Measurements from ENCODE around the gene RASD2. TPM values are rescaled to one million over a fixed set of nuclear protein-coding genes. Genes with fewer than 3 reads are reported as not detected.
A peak's percentile ranks its signal among the peaks of the same experiment; 100 is the strongest.

Gene RASD2
- polyA plus RNA-seq, 1 donor from 2014 or later, result not detected

GRCh38 chr22:35586771-35587170 lies 46.1 kb downstream of the RASD2 start:
- Mint-ChIP-seq H3K4me1 (peaks cover 0 to 3% (median 0%) of the 10 kb centered on the region in 3 donors), H3K9me3 (no peaks in the 10 kb centered on the region), H3K4me3 (no peak overlapping the region), H3K27ac (no peak overlapping the region), H3K27me3 (peaks cover 3% of the 10 kb centered on the region), H3K36me3 (no peaks in the 10 kb centered on the region)

- H3K36me3 Mint-ChIP-seq, result no peaks in the 10 kb centered on the region
- H3K4me1 Mint-ChIP-seq, result peaks cover 0 to 3% (median 0%) of the 10 kb centered on the region in 3 donors
- no peak overlapping the region for H3K4me3 Mint-ChIP-seq
- peak overlapping the region in 1 of 3 donors; percentile 46 for H3K27ac Mint-ChIP-seq
- peaks cover 3% of the 10 kb centered on the region for H3K27me3 Mint-ChIP-seq
- H3K9me3 Mint-ChIP-seq, result no peaks in the 10 kb centered on the region
Measured at GRCh38 chr22:35587447-35587870, 46.8 kb downstream of the RASD2 start.

- H3K27ac Mint-ChIP-seq, result no peak overlapping the region
- peaks cover 0 to 3% (median 0%) of the 10 kb centered on the region in 3 donors for H3K4me1 Mint-ChIP-seq
- no peaks in the 10 kb centered on the region for H3K36me3 Mint-ChIP-seq
- H3K27me3 Mint-ChIP-seq, result peaks cover 3% of the 10 kb centered on the region
- H3K9me3 Mint-ChIP-seq, result no peaks in the 10 kb centered on the region
- no peak overlapping the region for H3K4me3 Mint-ChIP-seq
Measured at GRCh38 chr22:35587896-35588295, 47.3 kb downstream of the RASD2 start.

GRCh38 chr22:35589071-35589755 lies 48.6 kb downstream of the RASD2 start:
- no peak overlapping the region for H3K4me3 Mint-ChIP-seq

GRCh38 chr22:35589756-35590093 lies 49.1 kb downstream of the RASD2 start:
- H3K9me3 Mint-ChIP-seq, result no peaks in the 10 kb centered on the region
- H3K4me1 Mint-ChIP-seq, result no peaks in the 10 kb centered on the region
- no peak overlapping the region for H3K4me3 Mint-ChIP-seq
- H3K27ac Mint-ChIP-seq, result no peak overlapping the region
- H3K27me3 Mint-ChIP-seq, result peaks cover 6% of the 10 kb centered on the region
- H3K36me3 Mint-ChIP-seq, result no peaks in the 10 kb centered on the region

More at GRCh38 chr22:35589071-35589755, 48.6 kb downstream of the RASD2 start:
- no peaks in the 10 kb centered on the region for H3K36me3 Mint-ChIP-seq
- no peaks in the 10 kb centered on the region for H3K9me3 Mint-ChIP-seq
- no peak overlapping the region for H3K27ac Mint-ChIP-seq
- H3K27me3 Mint-ChIP-seq, result peaks cover 4% of the 10 kb centered on the region
- H3K4me1 Mint-ChIP-seq, result no peaks in the 10 kb centered on the region

- no peaks in the 10 kb centered on the region for H3K4me1 Mint-ChIP-seq
- no peaks in the 10 kb centered on the region for H3K36me3 Mint-ChIP-seq
- no peak overlapping the region for H3K4me3 Mint-ChIP-seq
- peaks cover 8% of the 10 kb centered on the region for H3K27me3 Mint-ChIP-seq
- H3K27ac Mint-ChIP-seq, result no peak overlapping the region
- no peaks in the 10 kb centered on the region for H3K9me3 Mint-ChIP-seq
Measured at GRCh38 chr22:35590634-35591295, 50.1 kb downstream of the RASD2 start.

GRCh38 chr22:35591714-35592417 lies 51.2 kb downstream of the RASD2 start:
- Mint-ChIP-seq H3K36me3 (no peaks in the 10 kb centered on the region), H3K27me3 (peaks cover 11% of the 10 kb centered on the region), H3K27ac (no peak overlapping the region), H3K4me3 (no peak overlapping the region), H3K9me3 (no peaks in the 10 kb centered on the region), H3K4me1 (no peaks in the 10 kb centered on the region)

GRCh38 chr22:35592418-35592967 lies 51.9 kb downstream of the RASD2 start:
- H3K27ac Mint-ChIP-seq, result no peak overlapping the region

GRCh38 chr22:35593071-35593890 lies 52.6 kb downstream of the RASD2 start:
- no peaks in the 10 kb centered on the region for H3K36me3 Mint-ChIP-seq
- H3K9me3 Mint-ChIP-seq, result no peaks in the 10 kb centered on the region
- no peaks in the 10 kb centered on the region for H3K4me1 Mint-ChIP-seq
- H3K27me3 Mint-ChIP-seq, result peaks cover 12% of the 10 kb centered on the region
- H3K4me3 Mint-ChIP-seq, result no peak overlapping the region
- H3K27ac Mint-ChIP-seq, result no peak overlapping the region

More at GRCh38 chr22:35592418-35592967, 51.9 kb downstream of the RASD2 start:
- H3K9me3 Mint-ChIP-seq, result no peaks in the 10 kb centered on the region
- H3K4me3 Mint-ChIP-seq, result no peak overlapping the region
- no peaks in the 10 kb centered on the region for H3K36me3 Mint-ChIP-seq
- peaks cover 11% of the 10 kb centered on the region for H3K27me3 Mint-ChIP-seq
- H3K4me1 Mint-ChIP-seq, result no peaks in the 10 kb centered on the region

- Mint-ChIP-seq H3K4me1 (no peaks in the 10 kb centered on the region), H3K36me3 (no peaks in the 10 kb centered on the region), H3K27ac (peak overlapping the region in 1 of 3 donors; percentile 31), H3K4me3 (no peak overlapping the region), H3K9me3 (no peaks in the 10 kb centered on the region), H3K27me3 (peaks cover 12% of the 10 kb centered on the region)
Measured at GRCh38 chr22:35593891-35594470, 53.4 kb downstream of the RASD2 start.

- Mint-ChIP-seq H3K36me3 (no peaks in the 10 kb centered on the region), H3K4me3 (no peak overlapping the region), H3K9me3 (no peaks in the 10 kb centered on the region)
Measured at GRCh38 chr22:35594686-35595085, 54.1 kb downstream of the RASD2 start.

GRCh38 chr22:35596821-35597220 lies 56.2 kb downstream of the RASD2 start:
- Mint-ChIP-seq H3K4me3 (no peak overlapping the region), H3K4me1 (no peaks in the 10 kb centered on the region), H3K27me3 (peaks cover 10% of the 10 kb centered on the region), H3K36me3 (no peaks in the 10 kb centered on the region), H3K27ac (no peak overlapping the region), H3K9me3 (no peaks in the 10 kb centered on the region)

More at GRCh38 chr22:35594686-35595085, 54.1 kb downstream of the RASD2 start:
- Mint-ChIP-seq H3K4me1 (no peaks in the 10 kb centered on the region), H3K27ac (no peak overlapping the region), H3K27me3 (peaks cover 12% of the 10 kb centered on the region)

- no peaks in the 10 kb centered on the region for H3K36me3 Mint-ChIP-seq
- no peaks in the 10 kb centered on the region for H3K9me3 Mint-ChIP-seq
- no peak overlapping the region for H3K27ac Mint-ChIP-seq
- no peaks in the 10 kb centered on the region for H3K4me1 Mint-ChIP-seq
- peaks cover 10% of the 10 kb centered on the region for H3K27me3 Mint-ChIP-seq
- H3K4me3 Mint-ChIP-seq, result no peak overlapping the region
Measured at GRCh38 chr22:35597692-35598395, 57.2 kb downstream of the RASD2 start.

GRCh38 chr22:35598396-35598710 lies 57.7 kb downstream of the RASD2 start:
- H3K9me3 Mint-ChIP-seq, result no peaks in the 10 kb centered on the region
- no peak overlapping the region for H3K4me3 Mint-ChIP-seq
- H3K4me1 Mint-ChIP-seq, result no peaks in the 10 kb centered on the region
- H3K27ac Mint-ChIP-seq, result no peak overlapping the region
- H3K36me3 Mint-ChIP-seq, result no peaks in the 10 kb centered on the region
- peaks cover 10% of the 10 kb centered on the region for H3K27me3 Mint-ChIP-seq

Measured in IgD-negative memory B cell (primary cell).